HCT116 (cell line): ENCODE data around the gene LRRK2. TPM values are rescaled to one million over a fixed set of nuclear protein-coding genes. Genes with fewer than 3 reads are reported as not detected.

Experiments
- ATAC-seq: fragments of 200-7000 bp; cut with Tn5 transposase; 2 replicates; pipeline ENCODE4 v1.9.1; 2020; ENCODE audit warnings: mild to moderate bottlenecking, moderate library complexity
- BruUV-seq: library from RNA; stranded (reverse); fragments of 400-500 nt; replicated peaks from 2 replicates; lab custom pipeline; 2021; lab: Mats Ljungman, UMichigan
- CTCF ChIA-PET: fragments of 300-600 bp; sonication (Branson Sonifier 250); formaldehyde crosslinking; loops from one replicate; lab custom pipeline; 2021; ENCODE audit warnings: antibody characterized with exemption; lab: Charles Lee
- POLR2A ChIA-PET: fragments of 300-600, 350-600 bp; sonication (Branson Sonifier 250); formaldehyde crosslinking; loops from one replicate; lab custom pipeline; 2021; ENCODE audit warnings: antibody characterized with exemption; lab: Charles Lee
- RAD21 ChIA-PET, 2 experiments: fragments of 300-600 bp; sonication (Branson Sonifier 250); formaldehyde crosslinking; loops; one replicate each; lab custom pipeline; 2023; ENCODE audit warnings: low total read pairs in 2 of 2; ENCODE audit not compliant: uncharacterized antibody in 2 of 2, unreplicated experiment in 2 of 2, low non-redundant PET in 1 of 2; lab: Charles Lee
- DNase-seq: peaks from one replicate; pipeline ENCODE4 v3.0.0-alpha.2; 2010; ENCODE audit warnings: low read depth, low spot score
- H2AFZ ChIP-seq: fragments of 200-600 bp; shearing (Covaris generic), sonication (generic); 2 replicates; pipeline ENCODE4 v1.6.1; 2017; ENCODE audit warnings: low read depth, mixed run types, mixed read lengths, antibody characterized with exemption, low read length; ENCODE audit not compliant: poor library complexity, severe bottlenecking
- H3K27ac ChIP-seq: 2 replicates; pipeline ENCODE4 v1.5.1; 2012; ENCODE audit warnings: low read depth, low read length
- H3K27me3 ChIP-seq: fragments of 200-600 bp; sonication (generic); 2 replicates; pipeline ENCODE4 v1.6.1; 2016; ENCODE audit warnings: mixed run types, low read length, mixed read lengths; ENCODE audit not compliant: insufficient read depth
- H3K36me3 ChIP-seq, 2 experiments: fragments of 200-500 bp in 1 of 2; fragments of 200-600 bp in 1 of 2; sonication (Bioruptor generic) in 1 of 2; sonication (generic) in 1 of 2; 2 replicates each; pipeline versions ENCODE4 v1.5.1 to v1.6.1; 2014 to 2016; ENCODE audit warnings: low read length in 2 of 2, inconsistent platforms in 1 of 2, mixed read lengths in 1 of 2, mixed run types in 1 of 2; ENCODE audit not compliant: insufficient read depth in 2 of 2, control insufficient read depth in 1 of 2
- H3K4me1 ChIP-seq, 2 experiments: fragments of 200-600 bp in 1 of 2; sonication (generic) in 1 of 2; 2 replicates each; pipeline versions ENCODE4 v1.5.1 to v1.6.1; 2012 to 2017; ENCODE audit warnings: low read length in 2 of 2, inconsistent platforms in 1 of 2, mild to moderate bottlenecking in 1 of 2, mixed read lengths in 1 of 2, mixed run types in 1 of 2, moderate library complexity in 1 of 2; ENCODE audit not compliant: insufficient read depth in 2 of 2, control insufficient read depth in 1 of 2
- H3K4me2 ChIP-seq: fragments of 200-600 bp; sonication (generic); 2 replicates; pipeline ENCODE4 v1.6.1; 2017; ENCODE audit warnings: mixed run types, low read length, mixed read lengths
- H3K4me3 ChIP-seq, 2 experiments: fragments of 200-600 bp in 1 of 2; sonication (generic) in 1 of 2; replicated peaks in 1 of 2; 2 replicates each; pipeline ENCODE4 v1.5.1; 2011 to 2016; ENCODE audit warnings: low read length in 2 of 2, control low read depth in 1 of 2, low read depth in 1 of 2, mild to moderate bottlenecking in 1 of 2, mixed read lengths in 1 of 2, mixed run types in 1 of 2
- H3K79me2 ChIP-seq: fragments of 200-600 bp; sonication (generic); 2 replicates; pipeline ENCODE4 v1.6.1; 2017; ENCODE audit warnings: mild to moderate bottlenecking, mixed run types, low read length, moderate library complexity, mixed read lengths; ENCODE audit not compliant: insufficient read depth
- H3K9ac ChIP-seq: fragments of 200-600 bp; sonication (generic); 2 replicates; pipeline ENCODE4 v1.6.1; 2016; ENCODE audit warnings: low read length, mixed read lengths
- H3K9me2 ChIP-seq: fragments of 200-600 bp; sonication (generic), shearing (Covaris generic); 2 replicates; pipeline ENCODE4 v1.6.1; 2017; ENCODE audit warnings: mixed run types, mild to moderate bottlenecking, moderate library complexity; ENCODE audit not compliant: insufficient read depth
- H3K9me3 ChIP-seq, 2 experiments: fragments of 200-500 bp in 1 of 2; fragments of 200-600 bp in 1 of 2; sonication (Bioruptor generic) in 1 of 2; sonication (generic) in 1 of 2; 2 replicates each; pipeline ENCODE4 v1.6.1; 2014 to 2017; ENCODE audit warnings: low read length in 2 of 2, mixed read lengths in 2 of 2, inconsistent platforms in 1 of 2, low read depth in 1 of 2, mild to moderate bottlenecking in 1 of 2, mixed run types in 1 of 2, moderate library complexity in 1 of 2; ENCODE audit not compliant: control insufficient read depth in 1 of 2, insufficient read depth in 1 of 2
- H4K20me1 ChIP-seq: fragments of 200-600 bp; sonication (generic), shearing (Covaris generic); 2 replicates; pipeline ENCODE4 v1.6.1; 2017; ENCODE audit warnings: mixed run types, mild to moderate bottlenecking, moderate library complexity; ENCODE audit not compliant: insufficient read depth
- JUND ChIP-seq: IDR thresholded peaks from 2 replicates; pipeline ENCODE4 v1.6.1; 2012
- POLR2A ChIP-seq: IDR thresholded peaks from 2 replicates; pipeline ENCODE4 v1.7.0; 2011; ENCODE audit warnings: borderline replicate concordance; ENCODE audit not compliant: insufficient read depth, insufficient read length; ENCODE audit errors: extremely low read depth
- POLR2AphosphoS5 ChIP-seq: IDR thresholded peaks from 2 replicates; pipeline ENCODE4 v1.6.1; 2011; ENCODE audit warnings: mild to moderate bottlenecking, low read depth, low read length, moderate library complexity
- RAD21 ChIP-seq: IDR thresholded peaks from 2 replicates; pipeline ENCODE4 v1.6.1; 2012; ENCODE audit warnings: low read depth, mild to moderate bottlenecking
- REST ChIP-seq: IDR thresholded peaks from 2 replicates; pipeline ENCODE4 v1.6.1; 2012; ENCODE audit warnings: low read depth
- SP1 ChIP-seq: IDR thresholded peaks from 2 replicates; pipeline ENCODE4 v1.6.1; 2012; ENCODE audit warnings: low read depth
- ZFX ChIP-seq: fragments of 450-650 bp; IDR thresholded peaks from 2 replicates; pipeline ENCODE4 v1.6.1; 2017
- intact Hi-C: fragments of 100-400 bp; cut with micrococcal nuclease; formaldehyde crosslinking; loops from 2 replicates; pipeline ENCODE4 v1.10.0; 2022
- total RNA-seq: library from RNA; stranded (reverse); gene quantifications from one replicate; pipeline ENCODE4 v1.2.1, GENCODE V29; 2021; ENCODE audit not compliant: unreplicated experiment
- TF ChIP-seq, protein P1 (sequence below): IDR thresholded peaks from 2 replicates; pipeline ENCODE4 v1.6.1; 2011; ENCODE audit warnings: mild to moderate bottlenecking, low read length, moderate library complexity; ENCODE audit not compliant: insufficient replicate concordance; ENCODE audit errors: extremely low read depth

Gene LRRK2
- total RNA-seq, 1 experiment from 2014 or later: 0.20 TPM

GRCh38 chr12:40258371-40258770 lies 33.6 kb downstream of the LRRK2 start:
- ATAC-seq (no peak), DNase-seq (no peak)
- no peaks in the 10 kb centered on the region for H3K27me3 ChIP-seq
- intact Hi-C loops: no loop called here
- no peak overlapping the region for H3K27ac ChIP-seq
- H3K9me3 ChIP-seq: no peaks in the 10 kb centered on the region
- ChIA-PET POLR2A (no interaction called here), CTCF (no interaction called here), RAD21 (no interaction called here)
- H3K4me3 ChIP-seq: no peak overlapping the region
- H3K4me2 ChIP-seq: no peak overlapping the region
- TF ChIP-seq, protein P1, sequence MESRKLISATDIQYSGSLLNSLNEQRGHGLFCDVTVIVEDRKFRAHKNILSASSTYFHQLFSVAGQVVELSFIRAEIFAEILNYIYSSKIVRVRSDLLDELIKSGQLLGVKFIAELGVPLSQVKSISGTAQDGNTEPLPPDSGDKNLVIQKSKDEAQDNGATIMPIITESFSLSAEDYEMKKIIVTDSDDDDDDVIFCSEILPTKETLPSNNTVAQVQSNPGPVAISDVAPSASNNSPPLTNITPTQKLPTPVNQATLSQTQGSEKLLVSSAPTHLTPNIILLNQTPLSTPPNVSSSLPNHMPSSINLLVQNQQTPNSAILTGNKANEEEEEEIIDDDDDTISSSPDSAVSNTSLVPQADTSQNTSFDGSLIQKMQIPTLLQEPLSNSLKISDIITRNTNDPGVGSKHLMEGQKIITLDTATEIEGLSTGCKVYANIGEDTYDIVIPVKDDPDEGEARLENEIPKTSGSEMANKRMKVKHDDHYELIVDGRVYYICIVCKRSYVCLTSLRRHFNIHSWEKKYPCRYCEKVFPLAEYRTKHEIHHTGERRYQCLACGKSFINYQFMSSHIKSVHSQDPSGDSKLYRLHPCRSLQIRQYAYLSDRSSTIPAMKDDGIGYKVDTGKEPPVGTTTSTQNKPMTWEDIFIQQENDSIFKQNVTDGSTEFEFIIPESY: no peak
- TF ChIP-seq POLR2AphosphoS5: no peak
- no peak for TF ChIP-seq REST
- no peak for TF ChIP-seq POLR2A
- no peak for TF ChIP-seq SP1
- TF ChIP-seq JUND: no peak
- TF ChIP-seq ZFX: no peak
- TF ChIP-seq RAD21: no peak
- no TSS peak for BruUV-seq
- no peak overlapping the region for H2AFZ ChIP-seq
- no peak overlapping the region for H3K9ac ChIP-seq
- H3K4me1 ChIP-seq: no peaks in the 10 kb centered on the region
- no peaks in the 10 kb centered on the region for H4K20me1 ChIP-seq
- no peaks in the 10 kb centered on the region for H3K79me2 ChIP-seq
- H3K9me2 ChIP-seq: no peaks in the 10 kb centered on the region
- no peaks in the 10 kb centered on the region for H3K36me3 ChIP-seq
